Endodermal cell (in vitro differentiated cells): ENCODE measurements around the gene ZBTB47. TPM values are rescaled to one million over a fixed set of nuclear protein-coding genes. Genes with fewer than 3 reads are reported as not detected.

ENCODE experiments used
- DNase-seq: peaks from one replicate; pipeline ENCODE4 v3.0.0-alpha.2; 2017
- H3K27ac ChIP-seq: 2 replicates; pipeline ENCODE4 v1.5.1; 2013; ENCODE audit warnings: mild to moderate bottlenecking, low read depth, low read length, moderate library complexity
- H3K27me3 ChIP-seq: 2 replicates; pipeline ENCODE4 v1.6.1; 2013; ENCODE audit warnings: mild to moderate bottlenecking, low read length, moderate library complexity; ENCODE audit not compliant: insufficient read depth, control insufficient read depth, poor library complexity, severe bottlenecking
- H3K36me3 ChIP-seq: 2 replicates; pipeline ENCODE4 v1.7.0; 2013; ENCODE audit warnings: mild to moderate bottlenecking, low read length, moderate library complexity; ENCODE audit not compliant: control insufficient read depth, insufficient read depth
- H3K4me1 ChIP-seq: one replicate; pipeline ENCODE4 v1.7.0; 2013; ENCODE audit warnings: low read length; ENCODE audit not compliant: control insufficient read depth, insufficient read depth
- H3K4me3 ChIP-seq: 2 replicates; pipeline ENCODE4 v1.5.1; 2013; ENCODE audit warnings: mild to moderate bottlenecking, low read length, moderate library complexity
- H3K9ac ChIP-seq: 2 replicates; pipeline ENCODE4 v1.6.1; 2013; ENCODE audit warnings: mild to moderate bottlenecking, low read length, moderate library complexity; ENCODE audit not compliant: poor library complexity, severe bottlenecking; ENCODE audit errors: extremely low read depth
- H3K9me3 ChIP-seq: 2 replicates; pipeline ENCODE4 v1.6.1; 2013; ENCODE audit warnings: mild to moderate bottlenecking, low read length, moderate library complexity; ENCODE audit not compliant: control insufficient read depth
- H3K27ac Mint-ChIP-seq: 2 replicates; pipeline ENCODE4 v1.8.0; 2020; ENCODE audit warnings: mixed read lengths
- H3K27me3 Mint-ChIP-seq: 2 replicates; pipeline ENCODE4 v1.8.0; 2021; ENCODE audit warnings: mild to moderate bottlenecking, mixed read lengths; ENCODE audit not compliant: insufficient read depth
- H3K36me3 Mint-ChIP-seq: 2 replicates; pipeline ENCODE4 v1.8.0; 2020; ENCODE audit warnings: low read depth, mixed read lengths
- H3K4me1 Mint-ChIP-seq: 2 replicates; pipeline ENCODE4 v1.8.0; 2020; ENCODE audit warnings: mixed read lengths
- H3K4me3 Mint-ChIP-seq: 2 replicates; pipeline ENCODE4 v1.8.0; 2020; ENCODE audit warnings: mild to moderate bottlenecking, moderate library complexity, mixed read lengths
- H3K9me3 Mint-ChIP-seq: 2 replicates; pipeline ENCODE4 v1.8.0; 2020; ENCODE audit warnings: mild to moderate bottlenecking, mixed read lengths
- CTCF ChIP-seq: fragments of 200-600 bp; sonication (generic); conservative IDR thresholded peaks from 2 replicates; pipeline ENCODE4 v1.5.0; 2021; ENCODE audit warnings: antibody characterized with exemption, mild to moderate bottlenecking
- WGBS, 2 experiments: methylation state at CpG; one replicate each; pipeline versions ENCODE4 v1.1.5 to v1.1.7; 2013; ENCODE audit warnings: missing lambda C conversion rate in 2 of 2, mixed read lengths in 1 of 2; ENCODE audit not compliant: insufficient coverage in 1 of 2, insufficient read length in 1 of 2; 5-methylcytosine and 5-hydroxymethylcytosine counted together
- long read RNA-seq, 4 experiments: library from polyadenylated mRNA in 2 of 4; library from RNA in 1 of 4; library from capped mRNA in 1 of 4; stranded (forward) in 3 of 4; unstranded in 1 of 4; transcript quantifications; one replicate each; pipeline ENCODE4 v2.0.0, GENCODE V29; 2020 to 2021; ENCODE audit warnings: inconsistent platforms in 1 of 4
- polyA plus RNA-seq, 2 experiments: library from polyadenylated mRNA; stranded (reverse); fragments of 50-300 nt; gene quantifications; one replicate each; pipeline ENCODE4 v1.2.3, GENCODE V29; 2013
- total RNA-seq, 2 donors: library from RNA; stranded (reverse); fragmentation: NEBNext Ultra II Directional in 1 of 2; extraction: Animal tissue kit (Norgen Biotek cat#: 25700) in 1 of 2; gene quantifications; 2 replicates in 1 of 2; 3 replicates in 1 of 2; pipeline ENCODE4 v1.2.1, GENCODE V29; 2021

The ZBTB47 gene
- 1 to 10 TPM; 4.6 to 7.2 TPM for total RNA-seq
- 7.1 TPM for polyA plus RNA-seq (2013, experiment 1 of 2)
- polyA plus RNA-seq (2013, experiment 2 of 2): 6.2 TPM
- long read RNA-seq, experiment 1: 0 reads
- long read RNA-seq, experiment 2, partial matches to known transcripts: 3 of 5 reads
- long read RNA-seq, experiment 2, other reads (novel, unspliced or antisense): 2 of 5 reads
- long read RNA-seq, experiment 3, partial matches to known transcripts: 0 of 4 reads
- long read RNA-seq, experiment 3, other reads (novel, unspliced or antisense): 4 of 4 reads
- long read RNA-seq, experiment 4: 0 reads

GRCh38 chr3:42653560-42654330 is at the start of gene ZBTB47:
Gene ZBTB47, plus strand, starts transcription at chr3:42653697. Its CDS starts 4,659 bp downstream, at chr3:42658356.
- Mint-ChIP-seq H3K4me3 (peak within 1 kb of the TSS; percentile 76), H3K27me3 (no peaks in the 10 kb centered on the region), H3K9me3 (no peaks in the 10 kb centered on the region), H3K36me3 (peaks cover 6% of the 10 kb centered on the region), H3K27ac (peak within 1 kb of the TSS; percentile 70), H3K4me1 (peaks cover 24% of the 10 kb centered on the region)
- Histone ChIP-seq H3K27ac (peak within 1 kb of the TSS; percentile 82), H3K27me3 (no peaks in the 10 kb centered on the region), H3K4me1 (peaks cover 10% of the 10 kb centered on the region), H3K4me3 (peak within 1 kb of the TSS; percentile 80), H3K36me3 (peaks cover 5% of the 10 kb centered on the region), H3K9ac (peak within 1 kb of the TSS; percentile 67), H3K9me3 (no peaks in the 10 kb centered on the region)
- 19 to 37% methylated on average over 5 to 31 of the region's 31 CpGs for WGBS, 2 experiments
- DNase-seq: peak; percentile 75
- no peak for TF ChIP-seq CTCF

GRCh38 chr3:42605546-42606173 is 47.8 kb upstream of the ZBTB47 start:
- H3K4me1 ChIP-seq: no peaks in the 10 kb centered on the region
- TF ChIP-seq CTCF: no peak
- H3K27ac ChIP-seq: no peak overlapping the region
- H3K9me3 Mint-ChIP-seq: peaks cover 6% of the 10 kb centered on the region
- peaks cover 49% of the 10 kb centered on the region for H3K36me3 Mint-ChIP-seq
- H3K27ac Mint-ChIP-seq: peak overlapping the region; percentile 42
- H3K4me1 Mint-ChIP-seq: peaks cover 13% of the 10 kb centered on the region
- H3K4me3 Mint-ChIP-seq: no peak overlapping the region
- no peak for DNase-seq
- 89 to 94% methylated on average over 4 of the region's 5 CpGs for WGBS, 2 experiments
- H3K9me3 ChIP-seq: no peaks in the 10 kb centered on the region
- H3K4me3 ChIP-seq: no peak overlapping the region
- H3K27me3 Mint-ChIP-seq: no peaks in the 10 kb centered on the region
- no peak overlapping the region for H3K9ac ChIP-seq
- H3K36me3 ChIP-seq: peaks cover 65% of the 10 kb centered on the region
- no peaks in the 10 kb centered on the region for H3K27me3 ChIP-seq

GRCh38 chr3:42608581-42608980 is 44.9 kb upstream of the ZBTB47 start:
- 95 to 97% methylated on average over 3 to 5 of the region's 5 CpGs for WGBS, 2 experiments
- H3K27me3 ChIP-seq: no peaks in the 10 kb centered on the region
- Mint-ChIP-seq H3K4me1 (peaks cover 10% of the 10 kb centered on the region), H3K36me3 (peaks cover 47% of the 10 kb centered on the region), H3K27me3 (no peaks in the 10 kb centered on the region), H3K27ac (no peak overlapping the region), H3K4me3 (no peak overlapping the region), H3K9me3 (peaks cover 4% of the 10 kb centered on the region)
- peaks cover 63% of the 10 kb centered on the region for H3K36me3 ChIP-seq
- H3K4me3 ChIP-seq: no peak overlapping the region
- H3K9me3 ChIP-seq: no peaks in the 10 kb centered on the region
- no peak for TF ChIP-seq CTCF
- H3K27ac ChIP-seq: no peak overlapping the region
- no peaks in the 10 kb centered on the region for H3K4me1 ChIP-seq
- no peak for DNase-seq
- no peak overlapping the region for H3K9ac ChIP-seq
